CD4-positive, alpha-beta T cell treated with Interleukin-17A for 1 hour (primary cell): ENCODE data around the gene EPHA1.

ENCODE experiments used
- DNase-seq: peaks from one replicate; pipeline ENCODE4 v3.0.0-alpha.2; 2020

Gene EPHA1

DNA sequence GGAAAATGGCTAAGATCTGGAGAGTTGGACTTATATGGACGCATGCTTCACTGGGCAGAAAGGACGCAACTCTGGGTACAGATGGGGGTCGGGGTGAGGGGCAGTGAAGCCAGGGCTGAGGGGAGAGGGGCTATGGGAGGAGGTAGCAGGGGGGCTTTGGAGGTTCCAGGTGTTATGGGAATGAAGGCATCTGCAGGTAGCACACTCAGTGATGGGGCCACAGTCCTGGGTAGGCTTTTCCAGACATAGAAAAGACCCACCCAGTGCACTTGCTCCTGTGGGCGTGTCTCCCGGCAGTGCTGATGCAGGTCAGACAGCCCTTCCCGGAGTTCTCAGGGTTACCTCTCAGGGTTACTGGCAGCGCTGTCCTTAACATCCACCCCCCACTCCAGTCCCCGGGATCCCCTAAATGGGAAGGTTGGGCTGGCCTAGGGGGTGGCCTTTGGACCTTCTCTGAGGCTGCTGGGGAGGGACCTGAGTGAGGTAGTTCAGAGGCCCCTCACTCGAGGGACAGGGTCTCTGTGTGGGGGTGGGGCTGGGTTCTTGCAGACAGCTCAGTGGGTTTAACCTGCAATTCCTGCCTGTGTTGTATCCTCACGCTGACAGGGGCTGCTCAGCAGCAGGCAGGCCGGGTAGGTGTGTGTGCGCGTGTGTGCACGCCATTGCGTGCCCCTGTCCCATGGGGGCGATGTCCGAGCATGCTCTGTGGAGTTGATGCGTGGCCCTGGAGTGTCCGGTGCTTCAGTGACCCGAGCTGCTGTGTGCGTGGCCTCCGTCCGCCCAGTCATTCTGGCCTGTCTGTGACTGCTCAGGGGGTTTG lies 21.3 kb downstream of the EPHA1 start:
- no peak for DNase-seq

GRCh38 chr7:143385891-143386781 lies 22.5 kb downstream of the EPHA1 start:
- DNase-seq, result peak; percentile 72

DNA sequence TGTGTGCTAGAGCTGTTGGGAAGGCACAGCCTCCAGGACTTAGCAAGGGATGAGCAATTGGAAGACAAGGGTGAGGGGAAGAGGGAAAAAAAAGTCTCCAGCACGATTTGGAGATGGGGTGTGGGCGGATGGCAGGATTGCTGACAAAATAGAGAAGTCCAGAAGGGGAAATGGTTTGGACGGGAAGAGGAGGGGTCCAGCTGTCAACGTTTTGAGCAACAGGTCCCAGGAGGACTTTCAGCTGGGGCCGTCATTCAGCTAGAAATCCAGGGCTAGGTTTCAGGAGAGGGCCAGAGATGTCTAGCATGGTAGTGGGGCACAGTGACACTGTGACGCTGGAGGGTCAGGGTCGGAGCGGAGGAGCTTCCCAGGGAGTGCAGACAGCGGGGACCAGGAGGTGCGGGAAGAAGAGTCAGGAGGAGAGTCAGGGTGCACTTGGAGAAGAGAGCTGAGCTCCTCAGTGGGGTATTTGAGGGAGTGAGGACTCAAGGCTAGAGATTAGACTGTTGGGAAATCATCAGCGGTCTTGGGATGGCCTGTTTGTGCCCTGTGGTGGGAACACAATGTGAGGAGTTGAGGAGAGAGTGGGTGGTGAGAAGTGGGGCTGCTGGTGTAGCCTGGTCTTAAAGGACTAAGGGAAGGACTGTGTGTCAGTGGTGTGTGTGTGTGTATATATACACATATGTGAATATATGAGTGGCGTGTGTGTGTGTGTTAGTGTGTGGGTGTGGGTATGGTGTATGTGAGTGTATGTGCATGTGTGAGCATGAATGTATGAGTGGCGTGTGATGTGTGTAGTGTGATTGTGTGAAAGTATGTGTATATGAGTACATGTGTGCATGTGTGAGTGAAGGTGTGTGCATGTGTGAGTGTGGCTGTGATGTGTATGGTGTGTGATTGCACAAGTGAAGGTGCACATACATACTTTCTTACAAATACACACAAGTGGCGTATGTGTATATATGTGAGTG lies 23.7 kb downstream of the EPHA1 start:
- DNase-seq, result no peak

GRCh38 chr7:143384148-143384547 lies 24.5 kb downstream of the EPHA1 start:
- DNase-seq, result no peak

- no peak for DNase-seq
These were observed 25.1 kb downstream of the EPHA1 start for GRCh38 chr7:143383642-143383957.

- no peak for DNase-seq
These were observed 25.6 kb downstream of the EPHA1 start for GRCh38 chr7:143382791-143383641.

DNA sequence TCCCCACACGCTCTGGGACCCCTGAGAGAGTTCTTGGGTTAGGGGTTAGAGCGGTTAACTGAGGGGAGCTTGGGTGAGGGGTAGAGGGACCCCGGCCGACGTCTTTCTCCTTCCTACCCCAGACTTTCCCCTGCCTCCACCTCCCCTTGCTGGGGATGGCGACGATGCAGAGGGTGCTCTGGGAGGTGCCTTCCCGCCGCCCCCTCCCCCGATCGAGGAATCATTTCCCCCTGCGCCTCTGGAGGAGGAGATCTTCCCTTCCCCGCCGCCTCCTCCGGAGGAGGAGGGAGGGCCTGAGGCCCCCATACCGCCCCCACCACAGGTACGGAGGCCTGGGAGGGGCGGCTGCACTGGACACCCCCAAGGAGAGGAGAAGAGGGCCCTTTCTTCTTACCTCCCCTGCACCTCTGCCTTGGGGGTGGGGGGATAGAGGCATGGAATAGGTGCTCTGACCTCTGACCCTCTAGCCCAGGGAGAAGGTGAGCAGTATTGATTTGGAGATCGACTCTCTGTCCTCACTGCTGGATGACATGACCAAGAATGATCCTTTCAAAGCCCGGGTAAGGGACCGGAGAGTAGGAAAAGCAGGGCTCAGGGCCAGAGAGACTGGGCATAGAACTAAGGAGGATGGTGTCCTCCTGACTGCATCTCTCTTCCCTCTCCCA lies 26.4 kb downstream of the EPHA1 start:
- DNase-seq, result no peak

DNA sequence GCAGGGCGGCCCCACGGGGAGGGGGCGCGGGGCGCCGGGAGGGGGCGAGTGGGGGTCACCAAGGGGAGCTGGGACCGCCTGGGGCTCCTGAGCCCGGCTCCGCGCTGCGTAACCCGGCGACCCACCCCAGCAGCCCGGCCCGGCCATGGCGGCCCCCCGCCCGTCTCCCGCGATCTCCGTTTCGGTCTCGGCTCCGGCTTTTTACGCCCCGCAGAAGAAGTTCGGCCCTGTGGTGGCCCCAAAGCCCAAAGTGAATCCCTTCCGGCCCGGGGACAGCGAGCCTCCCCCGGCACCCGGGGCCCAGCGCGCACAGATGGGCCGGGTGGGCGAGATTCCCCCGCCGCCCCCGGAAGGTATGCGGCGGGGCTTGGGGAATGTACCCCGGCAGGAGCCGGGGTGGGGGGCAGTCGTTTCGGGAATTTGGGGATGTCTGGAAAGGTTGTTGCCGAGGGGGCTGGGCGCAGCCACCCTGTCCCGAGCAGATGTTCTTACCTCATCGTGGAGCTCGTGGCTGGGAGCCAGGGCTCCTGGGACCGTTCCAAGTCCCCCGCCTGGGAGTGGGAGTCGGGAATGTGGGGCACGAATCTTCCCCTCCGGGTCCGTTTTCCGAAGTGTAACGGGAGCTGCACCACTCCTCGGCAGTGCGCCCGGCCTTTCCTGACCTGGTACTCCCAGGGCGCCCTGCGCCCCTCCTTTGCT lies 27.1 kb downstream of the EPHA1 start:
- no peak for DNase-seq

DNA sequence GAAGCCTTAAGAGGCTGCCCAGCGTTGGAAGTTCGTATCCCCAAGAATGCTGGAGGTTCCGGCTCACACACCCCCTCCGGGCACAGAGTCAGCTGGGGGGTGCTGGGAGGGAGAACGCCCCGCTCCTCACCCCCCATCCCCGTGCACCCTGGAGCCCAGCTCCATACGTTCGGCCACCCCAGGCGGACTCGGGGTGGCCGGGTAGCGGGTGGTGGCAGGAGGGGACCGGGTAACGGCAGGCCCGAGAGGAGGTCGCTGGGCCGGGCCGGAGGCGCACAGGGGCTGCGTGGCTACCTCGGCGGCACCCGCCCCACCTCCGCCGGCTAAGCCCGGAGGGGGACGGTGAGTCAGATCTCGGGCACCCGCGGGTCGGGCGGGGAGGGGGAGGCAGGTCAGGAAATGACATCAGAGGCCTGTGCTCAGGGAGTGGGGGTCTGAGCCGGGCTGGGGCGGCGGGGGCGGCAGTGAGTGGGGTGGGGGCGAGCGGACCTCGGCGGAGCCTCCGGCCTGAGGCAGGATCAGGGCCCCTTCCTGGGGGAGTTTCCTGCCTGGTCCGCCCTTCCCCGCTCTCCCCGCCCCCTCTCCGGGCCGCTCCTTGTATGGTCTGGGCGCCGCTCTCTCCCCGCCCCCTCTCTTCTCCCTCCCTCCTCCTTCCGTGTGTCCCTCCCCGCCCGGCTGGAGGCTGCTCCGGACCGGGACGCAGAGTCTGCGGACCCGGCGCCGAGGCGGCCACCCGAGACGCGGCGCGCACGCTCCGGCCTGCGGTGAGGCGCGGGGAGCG lies 27.8 kb downstream of the EPHA1 start, which contains the start of gene ZYX:
TSS of gene ZYX (plus strand) at position 700 of the 781 bp plus-strand sequence. CDS start 227 bp downstream, outside the sequence.
- DNase-seq, result peak; percentile 88

- peak; percentile 92 for DNase-seq
These were observed 28.4 kb downstream of the EPHA1 start for GRCh38 chr7:143380260-143380645.

DNA sequence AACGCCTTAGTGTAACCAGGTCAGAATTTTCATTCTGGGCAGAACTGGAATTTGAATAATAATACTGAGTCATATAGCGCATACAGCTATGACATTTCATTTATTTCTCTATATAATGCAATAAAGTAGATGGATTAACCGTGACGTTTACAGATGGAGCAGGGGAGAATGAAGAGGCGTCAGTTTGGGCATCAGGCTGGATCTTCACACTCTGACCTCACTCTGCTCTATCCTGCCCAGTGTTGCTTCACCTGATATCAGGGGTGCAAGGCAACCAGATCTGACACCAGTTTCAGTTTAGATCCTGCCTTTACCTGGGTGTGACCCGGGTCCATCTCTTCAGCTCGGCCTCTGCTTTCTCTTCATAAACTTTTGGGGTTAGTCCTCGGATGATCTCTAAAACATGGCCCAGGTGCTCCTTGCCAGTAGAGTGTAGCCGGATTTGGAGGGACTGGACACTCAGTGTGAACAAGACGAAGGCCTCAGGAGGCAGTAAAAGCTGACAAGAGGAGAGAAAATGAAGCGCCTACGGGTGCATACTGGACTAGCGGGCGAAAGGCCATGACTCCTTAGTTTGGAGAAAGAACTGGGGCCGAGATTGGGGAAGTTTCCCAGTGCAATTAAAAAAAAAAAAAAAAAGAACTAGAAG lies 28.9 kb downstream of the EPHA1 start:
- no peak for DNase-seq

DNA sequence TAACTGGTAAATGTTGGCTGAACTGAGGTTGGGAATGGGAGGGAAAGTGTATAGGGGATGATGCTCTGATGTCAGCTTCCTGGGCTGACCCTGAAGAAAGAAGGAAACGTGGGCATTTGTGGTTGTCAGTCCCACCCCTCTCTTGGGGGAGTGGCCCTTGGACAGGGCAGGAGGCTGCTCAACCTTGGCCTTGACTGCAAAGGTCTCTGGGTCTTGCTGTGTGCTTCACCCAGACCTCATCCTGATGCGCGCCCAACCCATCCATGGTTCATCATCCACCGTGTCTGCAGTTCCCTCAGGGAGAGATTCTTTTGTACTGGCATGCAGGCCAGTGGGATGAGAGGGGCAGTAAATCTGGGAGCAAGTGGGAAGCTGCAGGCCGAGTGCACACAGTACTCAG lies 32.3 kb downstream of the EPHA1 start:
- no peak for DNase-seq

GRCh38 chr7:143375298-143376034 lies 33.2 kb downstream of the EPHA1 start:
- DNase-seq, result peak; percentile 70

GRCh38 chr7:143374561-143374960 lies 34.1 kb downstream of the EPHA1 start:
- no peak for DNase-seq

GRCh38 chr7:143373255-143373794 lies 35.3 kb downstream of the EPHA1 start:
- DNase-seq, result no peak

DNA sequence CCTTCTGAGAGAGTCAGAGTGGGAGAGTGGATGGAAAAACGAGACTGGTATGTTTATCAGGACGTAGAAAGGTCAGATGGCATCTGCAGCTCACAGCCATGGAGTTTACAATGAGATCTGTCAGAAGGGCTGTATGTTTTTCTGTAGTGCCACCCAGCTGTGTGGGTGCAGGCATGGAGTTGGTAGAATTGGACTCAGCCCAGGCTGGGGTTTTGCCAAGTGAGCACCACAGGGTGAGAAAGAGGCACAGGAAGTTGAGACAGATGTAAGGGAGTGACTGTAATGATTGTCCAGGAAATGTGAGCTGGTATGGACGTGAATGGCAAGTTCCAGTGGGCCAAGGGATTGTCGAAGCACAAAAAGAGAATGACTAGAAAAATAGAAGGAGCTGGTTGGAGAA lies 36.6 kb downstream of the EPHA1 start:
- DNase-seq, result peak; percentile 64

- DNase-seq, result no peak
These were observed 38.7 kb downstream of the EPHA1 start for GRCh38 chr7:143369678-143370651.
